Kidney capillary endothelial cell (primary cell): ENCODE results near the gene BCAS3.

Source experiments
- DNase-seq: peaks from one replicate; pipeline ENCODE4 v3.0.0-alpha.2; 2018; ENCODE audit warnings: low spot score

The BCAS3 gene

DNA sequence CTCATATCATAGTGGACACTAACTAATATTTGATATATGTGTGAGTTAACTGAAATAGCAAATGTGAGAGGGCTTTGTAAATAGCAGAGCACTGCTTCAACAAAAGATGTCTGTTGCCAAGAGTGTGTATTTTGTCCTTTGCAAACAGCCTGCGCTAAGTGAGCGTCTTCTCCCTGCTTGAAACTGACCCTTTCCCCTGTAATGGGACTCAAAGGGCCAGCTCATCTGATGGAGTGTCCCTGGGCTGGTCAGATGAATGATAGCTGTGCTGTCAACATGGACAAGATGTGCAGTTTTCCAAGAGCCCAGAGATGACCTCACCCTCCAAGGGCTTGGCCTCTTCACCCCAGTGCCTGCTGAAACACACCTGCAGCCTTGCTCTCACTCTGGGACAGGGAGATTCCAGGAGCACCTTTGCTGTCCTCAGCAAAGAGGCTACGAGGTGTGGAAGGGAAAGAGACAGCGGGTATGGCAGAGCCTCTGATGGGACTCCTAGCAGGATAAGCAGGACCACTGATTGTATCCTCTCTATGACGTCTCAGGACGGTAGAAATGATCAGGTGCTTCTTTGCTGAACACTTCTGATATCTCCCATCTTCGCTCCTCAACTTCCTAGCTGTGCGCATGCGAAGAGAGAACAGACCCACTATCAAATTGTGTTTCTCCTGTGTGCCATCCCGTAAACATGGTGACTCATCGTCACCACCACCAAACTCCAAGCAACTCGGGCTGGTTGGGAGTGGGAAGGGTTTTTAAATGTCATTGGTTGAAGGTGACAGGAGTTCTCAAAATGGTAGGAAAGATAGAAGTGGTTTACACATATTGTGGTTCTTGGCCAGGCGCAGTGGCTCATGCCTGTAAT is 686.2 kb downstream of the BCAS3 start:
- no peak for DNase-seq

GRCh38 chr17:61364463-61364846 is 686.8 kb downstream of the BCAS3 start:
- DNase-seq = no peak

- no peak for DNase-seq
Measured at GRCh38 chr17:61366076-61366714, 688.5 kb downstream of the BCAS3 start.

DNA sequence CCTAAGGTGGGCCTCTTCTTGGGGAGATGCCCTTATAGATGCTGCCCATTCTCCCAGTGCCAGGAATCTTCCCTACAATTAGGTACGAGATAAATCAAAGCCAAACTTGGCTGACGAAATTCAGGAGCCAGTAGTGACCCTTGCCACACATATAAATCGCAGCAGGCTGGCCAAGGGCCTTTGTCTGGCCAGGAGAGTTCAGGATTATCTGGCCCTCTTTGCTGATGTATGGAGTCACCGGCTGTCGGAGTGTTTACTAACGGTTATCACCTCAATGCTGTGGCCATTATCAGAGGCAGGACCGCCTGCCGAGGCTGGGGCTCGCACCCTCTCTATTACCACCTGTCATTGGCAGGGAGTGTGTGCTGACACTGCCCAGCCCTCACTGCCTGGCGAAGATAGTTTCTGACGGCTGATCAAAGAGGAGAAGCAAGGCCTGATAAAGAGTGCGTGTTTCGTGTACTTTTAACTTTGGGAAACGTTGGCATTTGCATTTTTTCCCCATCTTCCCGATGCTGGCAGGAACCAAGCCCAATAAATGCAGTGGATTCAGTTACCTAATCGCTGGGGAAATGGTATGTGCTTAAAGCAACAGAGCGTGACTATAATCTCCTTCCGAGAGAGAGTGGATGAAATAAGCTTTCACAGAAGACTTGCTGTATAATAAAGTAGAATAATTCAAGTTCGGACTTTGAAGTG is 689.2 kb downstream of the BCAS3 start:
- no peak for DNase-seq

DNA sequence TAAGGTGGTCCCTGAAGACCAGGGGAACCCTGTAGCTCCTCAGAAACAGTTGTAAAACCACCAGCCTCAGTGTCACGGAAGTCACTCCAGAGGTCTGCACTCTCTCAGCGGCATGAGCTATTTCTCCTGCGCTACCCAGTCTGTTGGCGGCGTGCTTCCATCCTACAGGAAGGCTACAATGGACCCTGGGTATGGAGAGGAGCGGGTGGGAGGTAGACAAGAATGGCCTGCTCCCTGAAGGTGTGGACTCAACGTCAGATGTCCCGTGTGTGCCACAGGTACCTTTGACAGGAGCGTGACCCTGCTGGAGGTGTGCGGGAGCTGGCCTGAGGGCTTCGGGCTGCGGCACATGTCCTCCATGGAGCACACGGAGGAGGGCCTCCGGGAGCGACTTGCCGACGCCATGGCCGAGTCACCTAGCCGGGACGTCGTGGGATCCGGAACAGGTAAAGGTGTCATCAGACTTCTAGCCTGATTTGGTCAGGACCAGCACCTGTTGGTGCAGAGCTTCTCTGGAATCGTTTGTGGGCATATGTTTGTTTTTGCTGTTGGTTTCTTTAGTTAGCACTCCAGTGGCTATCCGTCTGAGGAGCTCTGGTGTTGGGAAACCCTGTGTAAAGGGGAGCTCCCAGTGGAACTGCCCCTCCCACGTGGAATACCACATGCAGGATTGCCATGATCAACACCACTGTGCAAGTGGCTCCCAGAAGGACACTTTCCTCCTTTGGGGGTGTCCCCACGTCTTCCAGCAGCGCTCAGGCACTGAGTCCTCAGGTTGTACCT is 690.6 kb downstream of the BCAS3 start:
- DNase-seq = no peak

DNA sequence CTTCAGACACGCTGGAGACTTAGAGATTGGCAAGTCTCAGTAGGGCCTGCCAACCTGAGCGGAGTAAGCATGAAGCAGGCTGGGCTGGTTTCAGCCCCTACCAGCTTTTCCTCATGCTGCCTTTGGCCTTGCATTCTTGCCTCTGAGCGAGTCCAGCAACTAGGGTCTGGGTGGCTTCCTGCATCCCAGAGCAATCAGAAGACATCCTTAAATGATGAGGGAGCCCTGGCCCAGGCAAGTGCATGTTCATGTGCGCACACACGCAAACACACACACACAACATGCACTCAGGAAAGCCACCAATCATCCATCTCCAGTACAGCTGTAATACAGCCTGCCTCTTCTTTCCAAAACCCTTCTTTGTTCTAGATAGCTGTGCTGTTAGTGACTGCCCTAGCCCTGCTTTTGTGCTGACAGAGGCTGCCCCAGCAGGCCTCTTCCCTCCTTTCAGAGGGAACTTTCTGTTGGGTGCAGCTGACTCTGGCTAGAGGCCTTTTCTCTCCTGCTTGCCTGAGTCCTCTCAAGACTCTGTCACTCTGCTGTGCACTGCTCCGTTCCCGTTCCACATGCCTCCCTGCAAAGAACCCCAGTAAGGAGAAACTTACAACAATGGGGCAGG is 691.3 kb downstream of the BCAS3 start:
- DNase-seq = no peak

DNA sequence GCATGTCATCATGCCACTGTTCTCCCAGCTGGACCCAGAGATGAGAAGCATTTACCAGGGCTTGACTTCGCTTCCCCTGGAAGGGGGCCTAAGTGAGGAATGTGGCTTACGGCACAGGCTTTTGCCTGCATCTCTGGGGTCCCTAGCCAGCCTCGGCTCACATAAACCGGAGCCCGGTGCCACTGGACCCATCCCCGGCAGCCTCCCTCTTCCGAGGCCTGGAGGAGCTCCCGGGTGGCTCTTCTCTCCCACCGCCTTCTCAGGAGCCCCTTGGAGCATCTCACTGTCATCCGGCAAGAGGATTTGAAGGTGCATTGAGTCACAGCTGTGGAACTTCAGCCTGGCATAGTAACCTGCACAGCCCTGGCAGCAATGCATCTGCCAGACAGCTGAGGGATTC is 692.1 kb downstream of the BCAS3 start:
- no peak for DNase-seq

GRCh38 chr17:61371179-61371578 is 693.5 kb downstream of the BCAS3 start:
- no peak for DNase-seq

- no peak for DNase-seq
Measured at GRCh38 chr17:61371606-61372005, 694.0 kb downstream of the BCAS3 start.

- no peak for DNase-seq
Measured at GRCh38 chr17:61372436-61372835, 694.8 kb downstream of the BCAS3 start.

- DNase-seq = no peak
Measured at GRCh38 chr17:61376931-61377838, 699.5 kb downstream of the BCAS3 start.

DNA sequence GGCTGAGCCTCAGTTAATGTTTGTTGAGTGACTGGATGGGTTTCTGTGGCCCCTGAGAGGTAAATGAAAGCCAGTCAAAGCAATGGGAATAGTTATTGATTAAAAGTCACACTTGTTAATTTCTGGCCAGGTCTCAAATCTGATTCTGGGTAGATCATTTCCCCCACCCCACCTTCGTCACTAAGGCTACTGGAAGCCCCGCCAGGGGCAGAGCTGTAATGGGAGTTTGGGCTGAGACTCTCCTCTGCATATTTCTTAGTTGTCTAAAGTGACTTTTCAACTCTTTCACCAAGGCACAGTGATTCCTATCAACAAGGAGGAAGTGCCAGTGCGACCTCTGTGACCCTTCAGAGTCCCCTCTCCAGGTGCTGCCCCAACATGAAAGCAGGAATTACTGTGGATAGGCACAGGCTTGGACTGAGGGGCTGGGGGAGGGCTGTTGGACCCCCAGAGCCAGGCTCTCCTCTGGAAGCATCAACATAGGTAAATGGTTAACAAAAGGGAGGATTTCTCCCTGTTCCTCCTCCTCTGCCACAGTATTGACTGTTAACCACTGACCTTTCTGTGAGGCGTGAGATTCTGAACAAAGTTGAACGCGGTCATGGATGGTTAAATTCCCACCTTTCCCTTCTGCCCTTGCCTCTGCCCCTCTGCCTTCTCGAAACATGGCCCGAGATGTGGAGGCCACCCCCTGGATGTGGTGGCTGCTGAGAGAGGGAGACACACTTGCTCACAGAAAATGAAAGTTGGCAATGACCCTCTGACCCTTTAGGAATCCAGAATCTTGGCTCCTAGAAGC is 701.2 kb downstream of the BCAS3 start:
- no peak for DNase-seq

DNA sequence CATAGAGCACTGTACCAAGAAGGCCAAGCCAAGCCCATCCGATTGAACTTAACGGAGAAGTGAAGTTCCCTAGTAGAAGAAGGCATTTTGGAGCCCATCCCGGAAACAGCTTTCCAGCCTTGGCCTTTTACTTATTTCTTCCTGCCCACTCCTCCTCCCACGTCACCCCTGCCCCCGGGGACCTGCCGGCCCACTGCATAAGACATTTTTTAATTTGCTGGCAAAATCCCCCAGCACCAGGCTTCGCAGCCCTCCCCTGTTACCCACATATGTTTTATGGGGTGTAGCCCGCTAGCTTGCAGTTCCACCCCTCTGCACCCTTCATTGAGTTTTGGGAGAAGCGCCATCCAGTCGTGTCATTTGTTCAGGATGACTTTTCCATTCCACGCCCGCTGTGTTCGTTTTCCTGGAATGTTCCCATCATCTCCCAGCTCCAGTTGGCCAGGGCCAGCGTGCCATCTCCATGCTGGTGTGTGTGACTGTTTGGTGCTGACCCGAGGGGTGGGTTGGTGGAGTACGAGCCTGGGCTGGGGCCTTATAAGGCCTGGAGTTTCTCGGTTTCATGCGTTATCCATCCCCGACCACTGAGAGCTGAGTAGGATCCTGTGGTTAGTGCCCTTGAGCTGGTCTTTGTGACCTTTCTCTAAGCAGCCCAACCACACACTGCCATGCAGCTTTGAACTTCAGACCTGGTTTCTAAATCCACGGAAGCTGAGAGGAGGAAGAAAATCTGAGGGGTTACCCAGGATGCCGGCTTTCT is 702.0 kb downstream of the BCAS3 start:
- no peak for DNase-seq

DNA sequence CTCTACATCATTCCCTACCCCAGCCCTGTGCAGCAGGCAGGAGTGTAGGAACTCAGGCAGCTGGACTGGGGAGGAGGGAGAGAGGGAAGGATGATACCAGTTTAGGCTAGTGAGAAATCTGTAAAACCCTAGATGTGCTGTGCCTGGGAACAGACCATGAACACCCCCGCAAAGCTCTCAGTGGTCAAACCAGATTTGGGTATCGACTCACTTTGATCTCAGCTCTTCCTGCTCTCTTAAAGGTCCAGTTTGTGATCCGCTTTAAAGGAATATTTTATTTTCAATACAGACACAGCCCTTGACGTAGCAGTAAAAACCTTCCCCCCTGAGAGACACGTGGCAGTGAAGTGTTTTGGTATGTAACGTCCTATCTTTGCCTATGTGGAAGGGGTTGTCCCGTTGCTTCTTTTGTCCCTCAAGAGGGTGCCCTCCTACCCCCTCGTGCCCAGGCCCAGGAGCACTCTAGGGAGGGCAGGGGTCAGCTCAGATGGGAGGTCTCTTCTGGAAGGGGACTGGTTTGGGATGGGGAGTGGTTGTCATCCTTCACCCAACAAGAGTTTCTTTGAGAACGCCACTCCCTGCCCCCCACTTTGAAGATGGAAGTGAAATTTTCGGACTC is 702.7 kb downstream of the BCAS3 start:
- no peak for DNase-seq

GRCh38 chr17:61380836-61381525 is 703.3 kb downstream of the BCAS3 start:
- no peak for DNase-seq

GRCh38 chr17:61381537-61381936 is 703.9 kb downstream of the BCAS3 start:
- no peak for DNase-seq

DNA sequence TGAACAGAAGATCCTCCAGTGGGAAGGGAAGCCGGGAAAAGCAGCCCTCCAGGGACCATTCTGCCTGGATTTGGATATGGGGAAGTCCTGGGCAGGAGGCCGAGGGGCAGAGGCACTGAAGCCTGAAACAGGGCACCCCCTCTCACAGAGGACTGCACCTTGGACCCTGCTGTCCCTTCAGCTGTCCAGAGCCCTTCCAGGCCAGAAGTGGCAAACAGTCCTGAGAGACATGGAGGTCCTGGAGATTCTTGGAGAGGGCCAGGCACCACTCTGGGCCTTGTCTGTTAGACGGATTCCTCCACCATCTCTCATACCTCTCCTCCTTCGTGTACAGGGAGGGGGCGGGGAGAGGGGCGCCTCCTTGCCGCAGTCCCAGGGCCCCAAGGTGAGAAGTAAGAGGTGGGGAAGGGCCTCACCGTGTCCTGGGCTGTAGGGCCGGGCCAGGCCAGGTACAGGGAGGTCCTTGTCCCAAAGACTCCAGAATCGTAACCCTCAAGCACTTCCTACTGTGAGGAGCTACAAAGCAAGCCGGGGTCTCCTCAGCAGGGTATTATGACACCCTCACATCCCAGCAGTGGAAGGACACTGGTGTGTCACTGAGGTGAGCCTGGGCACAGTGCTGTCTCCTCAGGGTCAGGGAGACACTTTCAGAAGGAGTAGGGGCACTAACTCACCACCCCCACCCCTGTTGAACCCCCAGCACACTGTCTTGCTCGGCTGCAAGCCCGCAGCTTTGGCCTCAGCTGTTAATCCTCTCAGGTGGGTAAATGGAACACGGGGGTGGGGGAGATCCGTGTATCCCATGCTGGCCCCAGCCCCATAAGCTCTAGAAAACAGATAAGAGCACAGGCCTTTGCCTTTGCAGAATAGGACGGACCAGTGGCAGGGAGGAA is 705.4 kb downstream of the BCAS3 start:
- no peak for DNase-seq
